Spleen (tissue), 7 donors: ENCODE data around the gene CRK.

Experiments
- POLR2A ChIP-seq, 3 donors: fragments of 450-650 bp; IDR thresholded peaks; one replicate each; pipeline ENCODE4 v1.5.1; 2017; ENCODE audit warnings: antibody characterized with exemption in 3 of 3, mild to moderate bottlenecking in 1 of 3
- POLR2AphosphoS5 ChIP-seq, 3 donors: sonication (generic); formaldehyde crosslinking; IDR thresholded peaks; one replicate each; pipeline ENCODE4 v1.5.1; 2017; ENCODE audit warnings: antibody characterized with exemption in 3 of 3
- TF ChIP-seq, protein P1 (sequence below), 11 experiments: fragments of 200-600 bp in 7 of 11; fragments of 450-650 bp in 4 of 11; sonication (generic) in 4 of 11; IDR thresholded peaks in 8 of 11; conservative IDR thresholded peaks in 3 of 11; 1 replicate in 7 of 11; 2 replicates in 4 of 11; pipeline versions ENCODE4 v1.4.0 to v1.8.0; 2016 to 2021; ENCODE audit warnings: antibody characterized with exemption in 11 of 11, inconsistent platforms in 4 of 11, mild to moderate bottlenecking in 1 of 11
- donor health status: DM: no; HTN: no; CAD: no; lungs with moderate emphysema.
- donor health status: DM: no; HTN: no; CAD: no.
- donor health status: DM: no; HTN: no; CAD: no.

DNA sequence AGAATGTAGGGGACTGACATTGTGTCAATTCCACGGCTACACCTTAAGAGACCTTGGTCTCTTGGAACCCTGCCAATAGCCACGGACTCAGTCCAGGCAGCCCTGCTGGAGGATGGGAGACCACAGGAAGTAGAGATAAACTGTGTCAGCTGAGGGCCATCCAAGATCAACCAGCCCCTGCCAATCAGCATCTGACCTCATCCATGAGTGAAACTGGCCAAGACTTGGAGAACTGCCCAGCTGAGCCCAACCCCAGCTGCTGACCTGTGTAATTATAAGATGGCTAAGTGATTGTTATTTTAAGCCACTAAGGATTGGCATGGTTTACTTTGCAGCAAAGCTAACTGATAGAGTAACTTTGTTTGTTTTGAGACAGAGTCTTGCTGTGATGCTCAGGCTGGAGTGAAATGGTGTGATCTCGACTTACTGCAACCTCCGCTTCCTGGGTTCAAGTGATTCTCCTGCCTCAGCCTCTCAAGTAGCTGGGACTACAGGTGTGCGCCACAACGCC is 42.7 kb downstream of the CRK start:
- TF ChIP-seq, protein P1, sequence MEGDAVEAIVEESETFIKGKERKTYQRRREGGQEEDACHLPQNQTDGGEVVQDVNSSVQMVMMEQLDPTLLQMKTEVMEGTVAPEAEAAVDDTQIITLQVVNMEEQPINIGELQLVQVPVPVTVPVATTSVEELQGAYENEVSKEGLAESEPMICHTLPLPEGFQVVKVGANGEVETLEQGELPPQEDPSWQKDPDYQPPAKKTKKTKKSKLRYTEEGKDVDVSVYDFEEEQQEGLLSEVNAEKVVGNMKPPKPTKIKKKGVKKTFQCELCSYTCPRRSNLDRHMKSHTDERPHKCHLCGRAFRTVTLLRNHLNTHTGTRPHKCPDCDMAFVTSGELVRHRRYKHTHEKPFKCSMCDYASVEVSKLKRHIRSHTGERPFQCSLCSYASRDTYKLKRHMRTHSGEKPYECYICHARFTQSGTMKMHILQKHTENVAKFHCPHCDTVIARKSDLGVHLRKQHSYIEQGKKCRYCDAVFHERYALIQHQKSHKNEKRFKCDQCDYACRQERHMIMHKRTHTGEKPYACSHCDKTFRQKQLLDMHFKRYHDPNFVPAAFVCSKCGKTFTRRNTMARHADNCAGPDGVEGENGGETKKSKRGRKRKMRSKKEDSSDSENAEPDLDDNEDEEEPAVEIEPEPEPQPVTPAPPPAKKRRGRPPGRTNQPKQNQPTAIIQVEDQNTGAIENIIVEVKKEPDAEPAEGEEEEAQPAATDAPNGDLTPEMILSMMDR (IDR thresholded peaks at IDR 0.05 in 8 of 11, conservative IDR thresholded peaks at IDR 0.05 in 3 of 11) = no peak
- TF ChIP-seq POLR2A (IDR thresholded peaks at IDR 0.05) (no peak), POLR2AphosphoS5 (IDR thresholded peaks at IDR 0.05) (peak in 1 of 3 donors; percentile 21)
